Measurements from ENCODE around the gene CNNM3.
A peak's percentile ranks its signal among the peaks of the same experiment; 100 is the strongest.

Gene CNNM3

DNA sequence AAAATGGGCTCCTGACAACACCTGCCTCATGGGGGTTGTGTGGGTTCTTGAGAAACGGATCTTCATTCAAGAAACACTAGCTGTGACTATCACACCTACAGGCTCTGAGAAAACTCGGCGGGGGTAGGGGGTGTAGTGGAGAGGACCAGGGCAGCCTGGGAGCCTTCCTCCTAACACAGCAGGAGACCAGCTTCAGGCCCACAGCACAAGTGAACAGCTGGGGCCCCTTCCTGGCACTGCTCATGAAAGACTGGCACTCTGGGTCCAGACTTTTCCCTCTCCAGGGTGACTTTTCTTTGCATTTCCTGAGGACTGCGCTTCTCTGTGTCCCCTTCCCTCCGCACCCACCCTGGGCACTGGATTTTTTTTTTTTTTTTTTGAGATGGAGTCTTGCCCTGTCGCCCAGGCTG lies 61.0 kb downstream of the CNNM3 start:
- Histone ChIP-seq H2BK5ac (ENCODE audit: low read length) (no peak overlapping the region), H3K18ac (ENCODE audit: low read length) (no peak overlapping the region), H3K4ac (ENCODE audit: low read depth, low read length) (no peak overlapping the region), H3K79me2 (ENCODE audit: control insufficient read depth, insufficient read depth, low read length) (no peaks in the 10 kb centered on the region), H3K56ac (ENCODE audit: low read length) (no peak overlapping the region), H3K4me2 (ENCODE audit: low read length) (no peak overlapping the region), H2BK120ac (ENCODE audit: low read depth, low read length) (no peak overlapping the region), H3K4me1 (ENCODE audit: control insufficient read depth, low read depth, low read length) (peaks cover 28% of the 10 kb centered on the region), H3K36me3 (ENCODE audit: control insufficient read depth, insufficient read depth, low read length) (no peaks in the 10 kb centered on the region), H3K4me3 (ENCODE audit: low read length) (no peak overlapping the region), H2BK15ac (replicated peaks; ENCODE audit: low read depth) (no peak overlapping the region), H2AK5ac (ENCODE audit: low read length) (no peak overlapping the region), H3K79me1 (ENCODE audit: low read length) (no peaks in the 10 kb centered on the region), H4K8ac (ENCODE audit: low read depth, low read length) (no peak overlapping the region), H3K27me3 (ENCODE audit: insufficient read depth, low read length, poor library complexity) (no peaks in the 10 kb centered on the region), H4K5ac (ENCODE audit: low read length) (no peak overlapping the region), H3K23ac (ENCODE audit: low read length) (no peak overlapping the region), H3K27ac (ENCODE audit: low read depth, low read length) (no peak overlapping the region), H3K9ac (ENCODE audit: low read length) (no peak overlapping the region)
- WGBS (ENCODE audit: extremely low coverage, insufficient coverage, low lambda C conversion rate): no CpG with 5 or more reads among the region's 6 CpGs
- no peak for DNase-seq

DNA sequence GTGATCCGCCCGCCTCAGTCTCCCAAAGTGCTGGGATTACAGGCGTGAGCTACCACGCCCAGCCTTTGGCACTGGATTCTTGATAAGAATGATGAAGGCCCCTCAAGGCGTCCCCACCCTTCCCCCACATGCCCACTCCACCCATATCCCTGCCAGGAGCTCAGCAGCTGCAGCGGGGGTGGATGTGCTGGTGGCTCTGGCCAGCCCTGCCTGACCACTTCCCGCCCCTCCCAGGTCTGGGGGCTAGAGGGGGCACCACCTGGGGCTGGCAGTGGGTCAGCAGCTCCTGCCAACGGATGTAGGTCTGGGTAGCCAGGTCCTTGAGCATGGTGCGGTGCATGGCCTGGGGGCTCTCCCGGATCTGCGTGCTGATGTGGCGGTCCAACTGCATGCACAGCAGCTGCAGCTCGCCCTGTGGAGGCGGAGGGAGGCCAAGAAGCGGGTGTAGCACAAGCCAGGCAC lies 61.6 kb downstream of the CNNM3 start:
- Histone ChIP-seq H2BK120ac (ENCODE audit: low read depth, low read length) (no peak overlapping the region), H4K8ac (ENCODE audit: low read depth, low read length) (no peak overlapping the region), H3K9ac (ENCODE audit: low read length) (no peak overlapping the region), H2AK5ac (ENCODE audit: low read length) (no peak overlapping the region), H3K79me2 (ENCODE audit: control insufficient read depth, insufficient read depth, low read length) (no peaks in the 10 kb centered on the region), H3K4ac (ENCODE audit: low read depth, low read length) (no peak overlapping the region), H3K4me3 (ENCODE audit: low read length) (no peak overlapping the region), H3K4me1 (ENCODE audit: control insufficient read depth, low read depth, low read length) (peaks cover 33% of the 10 kb centered on the region), H3K56ac (ENCODE audit: low read length) (peak overlapping the region; percentile 68), H2BK5ac (ENCODE audit: low read length) (no peak overlapping the region), H3K23ac (ENCODE audit: low read length) (peak overlapping the region; percentile 15), H3K27me3 (ENCODE audit: insufficient read depth, low read length, poor library complexity) (no peaks in the 10 kb centered on the region), H4K5ac (ENCODE audit: low read length) (no peak overlapping the region), H3K79me1 (ENCODE audit: low read length) (no peaks in the 10 kb centered on the region), H3K27ac (ENCODE audit: low read depth, low read length) (no peak overlapping the region), H3K36me3 (ENCODE audit: control insufficient read depth, insufficient read depth, low read length) (no peaks in the 10 kb centered on the region), H3K18ac (ENCODE audit: low read length) (no peak overlapping the region), H2BK15ac (replicated peaks; ENCODE audit: low read depth) (no peak overlapping the region), H3K4me2 (ENCODE audit: low read length) (no peak overlapping the region)
- no CpG with 5 or more reads among the region's 15 CpGs for WGBS (ENCODE audit: extremely low coverage, insufficient coverage, low lambda C conversion rate)
- DNase-seq: no peak

DNA sequence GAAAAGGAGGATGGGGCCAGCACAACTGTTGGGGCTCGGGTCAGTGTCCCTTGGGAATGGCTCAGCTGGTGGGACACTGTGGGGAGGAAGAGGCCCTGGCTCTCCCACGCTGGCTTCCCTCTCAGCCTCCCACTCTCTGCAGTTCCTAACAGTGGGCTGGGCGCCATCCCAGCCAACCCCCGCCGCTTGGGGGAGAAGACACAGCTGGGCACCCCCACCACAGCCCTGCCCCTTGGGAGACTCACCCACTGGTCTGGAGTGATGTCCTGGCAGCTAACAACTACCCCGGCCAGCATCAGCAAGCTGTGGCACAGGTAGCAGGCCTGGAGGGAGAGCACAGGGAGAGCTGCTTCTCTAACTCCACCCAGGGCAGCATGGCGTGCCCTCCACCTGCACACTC lies 62.1 kb downstream of the CNNM3 start:
- Histone ChIP-seq H3K36me3 (ENCODE audit: control insufficient read depth, insufficient read depth, low read length) (no peaks in the 10 kb centered on the region), H3K79me1 (ENCODE audit: low read length) (no peaks in the 10 kb centered on the region), H2BK120ac (ENCODE audit: low read depth, low read length) (no peak overlapping the region), H3K4me3 (ENCODE audit: low read length) (no peak overlapping the region), H3K56ac (ENCODE audit: low read length) (peak overlapping the region; percentile 68), H3K23ac (ENCODE audit: low read length) (no peak overlapping the region), H3K18ac (ENCODE audit: low read length) (no peak overlapping the region), H3K27me3 (ENCODE audit: insufficient read depth, low read length, poor library complexity) (no peaks in the 10 kb centered on the region), H2BK15ac (replicated peaks; ENCODE audit: low read depth) (no peak overlapping the region), H3K4me2 (ENCODE audit: low read length) (no peak overlapping the region), H4K8ac (ENCODE audit: low read depth, low read length) (no peak overlapping the region), H3K79me2 (ENCODE audit: control insufficient read depth, insufficient read depth, low read length) (no peaks in the 10 kb centered on the region), H2AK5ac (ENCODE audit: low read length) (no peak overlapping the region), H3K4me1 (ENCODE audit: control insufficient read depth, low read depth, low read length) (peaks cover 35% of the 10 kb centered on the region), H2BK5ac (ENCODE audit: low read length) (no peak overlapping the region), H3K9ac (ENCODE audit: low read length) (no peak overlapping the region), H3K4ac (ENCODE audit: low read depth, low read length) (no peak overlapping the region), H3K27ac (ENCODE audit: low read depth, low read length) (no peak overlapping the region), H4K5ac (ENCODE audit: low read length) (no peak overlapping the region)
- DNase-seq: no peak
- no CpG with 5 or more reads among the region's 7 CpGs for WGBS (ENCODE audit: extremely low coverage, insufficient coverage, low lambda C conversion rate)

- Histone ChIP-seq H2AK5ac (ENCODE audit: low read length) (no peak overlapping the region), H2BK120ac (ENCODE audit: low read depth, low read length) (no peak overlapping the region), H3K9ac (ENCODE audit: low read length) (no peak overlapping the region), H2BK5ac (ENCODE audit: low read length) (no peak overlapping the region), H3K79me2 (ENCODE audit: control insufficient read depth, insufficient read depth, low read length) (no peaks in the 10 kb centered on the region), H4K8ac (ENCODE audit: low read depth, low read length) (no peak overlapping the region), H3K4me3 (ENCODE audit: low read length) (no peak overlapping the region), H3K79me1 (ENCODE audit: low read length) (no peaks in the 10 kb centered on the region), H4K5ac (ENCODE audit: low read length) (no peak overlapping the region), H3K23ac (ENCODE audit: low read length) (no peak overlapping the region), H3K56ac (ENCODE audit: low read length) (no peak overlapping the region), H3K36me3 (ENCODE audit: control insufficient read depth, insufficient read depth, low read length) (no peaks in the 10 kb centered on the region), H3K27ac (ENCODE audit: low read depth, low read length) (no peak overlapping the region), H3K27me3 (ENCODE audit: insufficient read depth, low read length, poor library complexity) (no peaks in the 10 kb centered on the region), H3K4me2 (ENCODE audit: low read length) (no peak overlapping the region), H2BK15ac (replicated peaks; ENCODE audit: low read depth) (no peak overlapping the region), H3K4me1 (ENCODE audit: control insufficient read depth, low read depth, low read length) (peaks cover 30% of the 10 kb centered on the region), H3K18ac (ENCODE audit: low read length) (no peak overlapping the region), H3K4ac (ENCODE audit: low read depth, low read length) (no peak overlapping the region)
- WGBS (ENCODE audit: extremely low coverage, insufficient coverage, low lambda C conversion rate): no CpG with 5 or more reads among the region's 22 CpGs
- no peak for DNase-seq
Observed at GRCh38 chr2:96878796-96879544, 62.9 kb downstream of the CNNM3 start.

GRCh38 chr2:96879545-96880040 lies 63.5 kb downstream of the CNNM3 start:
- H3K4ac ChIP-seq (ENCODE audit: low read depth, low read length): no peak overlapping the region
- no peak overlapping the region for H4K5ac ChIP-seq (ENCODE audit: low read length)
- no peak overlapping the region for H3K18ac ChIP-seq (ENCODE audit: low read length)
- H3K4me1 ChIP-seq (ENCODE audit: control insufficient read depth, low read depth, low read length): peaks cover 27% of the 10 kb centered on the region
- no peak overlapping the region for H2BK5ac ChIP-seq (ENCODE audit: low read length)
- no peak overlapping the region for H2BK15ac ChIP-seq (replicated peaks; ENCODE audit: low read depth)
- H3K79me2 ChIP-seq (ENCODE audit: control insufficient read depth, insufficient read depth, low read length): no peaks in the 10 kb centered on the region
- no peaks in the 10 kb centered on the region for H3K79me1 ChIP-seq (ENCODE audit: low read length)
- DNase-seq: no peak
- no peak overlapping the region for H2BK120ac ChIP-seq (ENCODE audit: low read depth, low read length)
- H3K27ac ChIP-seq (ENCODE audit: low read depth, low read length): no peak overlapping the region
- H3K36me3 ChIP-seq (ENCODE audit: control insufficient read depth, insufficient read depth, low read length): no peaks in the 10 kb centered on the region
- no peak overlapping the region for H3K56ac ChIP-seq (ENCODE audit: low read length)
- no peak overlapping the region for H3K9ac ChIP-seq (ENCODE audit: low read length)
- no peak overlapping the region for H3K4me2 ChIP-seq (ENCODE audit: low read length)
- H2AK5ac ChIP-seq (ENCODE audit: low read length): no peak overlapping the region
- no peaks in the 10 kb centered on the region for H3K27me3 ChIP-seq (ENCODE audit: insufficient read depth, low read length, poor library complexity)
- no peak overlapping the region for H3K23ac ChIP-seq (ENCODE audit: low read length)
- H3K4me3 ChIP-seq (ENCODE audit: low read length): no peak overlapping the region
- no CpG with 5 or more reads among the region's 18 CpGs for WGBS (ENCODE audit: extremely low coverage, insufficient coverage, low lambda C conversion rate)
- H4K8ac ChIP-seq (ENCODE audit: low read depth, low read length): no peak overlapping the region

GRCh38 chr2:96880891-96881273 lies 64.8 kb downstream of the CNNM3 start:
- no peaks in the 10 kb centered on the region for H3K36me3 ChIP-seq (ENCODE audit: control insufficient read depth, insufficient read depth, low read length)
- no peak overlapping the region for H3K4me2 ChIP-seq (ENCODE audit: low read length)
- H2AK5ac ChIP-seq (ENCODE audit: low read length): peak overlapping the region; percentile 95
- H3K18ac ChIP-seq (ENCODE audit: low read length): no peak overlapping the region
- H3K79me1 ChIP-seq (ENCODE audit: low read length): no peaks in the 10 kb centered on the region
- H3K4me1 ChIP-seq (ENCODE audit: control insufficient read depth, low read depth, low read length): peaks cover 19% of the 10 kb centered on the region
- H3K4me3 ChIP-seq (ENCODE audit: low read length): no peak overlapping the region
- H4K8ac ChIP-seq (ENCODE audit: low read depth, low read length): no peak overlapping the region
- no peaks in the 10 kb centered on the region for H3K79me2 ChIP-seq (ENCODE audit: control insufficient read depth, insufficient read depth, low read length)
- no peak overlapping the region for H3K9ac ChIP-seq (ENCODE audit: low read length)
- no peak overlapping the region for H3K23ac ChIP-seq (ENCODE audit: low read length)
- H3K56ac ChIP-seq (ENCODE audit: low read length): peak overlapping the region; percentile 83
- H2BK120ac ChIP-seq (ENCODE audit: low read depth, low read length): peak overlapping the region; percentile 22
- DNase-seq: no peak
- no peak overlapping the region for H4K5ac ChIP-seq (ENCODE audit: low read length)
- H3K4ac ChIP-seq (ENCODE audit: low read depth, low read length): no peak overlapping the region
- H3K27ac ChIP-seq (ENCODE audit: low read depth, low read length): peak overlapping the region; percentile 55
- no CpG with 5 or more reads among the region's 6 CpGs for WGBS (ENCODE audit: extremely low coverage, insufficient coverage, low lambda C conversion rate)
- peak overlapping the region; percentile 42 for H2BK5ac ChIP-seq (ENCODE audit: low read length)
- no peaks in the 10 kb centered on the region for H3K27me3 ChIP-seq (ENCODE audit: insufficient read depth, low read length, poor library complexity)
- no peak overlapping the region for H2BK15ac ChIP-seq (replicated peaks; ENCODE audit: low read depth)

Measured in mesendoderm (in vitro differentiated cells).